Skeletal muscle tissue (tissue), 5 donors: Measurements from ENCODE around the gene CDC42SE1. TPM values are rescaled to one million over a fixed set of nuclear protein-coding genes. Genes with fewer than 3 reads are reported as not detected.

Experiments
- H3K27ac ChIP-seq: one replicate; pipeline ENCODE4 v1.7.0; 2013; ENCODE audit warnings: mild to moderate bottlenecking, low read depth, low read length, inconsistent platforms
- H3K27me3 ChIP-seq, 3 donors: one replicate each; pipeline ENCODE4 v1.7.0; 2013; ENCODE audit warnings: low read length in 3 of 3; ENCODE audit not compliant: control insufficient read depth in 3 of 3, insufficient read depth in 3 of 3
- H3K36me3 ChIP-seq, 3 donors: one replicate each; pipeline ENCODE4 v1.7.0; 2013; ENCODE audit warnings: low read length in 3 of 3; ENCODE audit not compliant: control insufficient read depth in 3 of 3, insufficient read depth in 3 of 3
- H3K4me1 ChIP-seq, 3 donors: one replicate each; pipeline ENCODE4 v1.7.0; 2013; ENCODE audit warnings: low read length in 3 of 3, mild to moderate bottlenecking in 3 of 3; ENCODE audit not compliant: control insufficient read depth in 3 of 3, insufficient read depth in 3 of 3
- H3K4me3 ChIP-seq, 3 donors: one replicate each; pipeline ENCODE4 v1.7.0; 2013; ENCODE audit warnings: low read length in 3 of 3
- H3K9ac ChIP-seq, 3 donors: one replicate each; pipeline ENCODE4 v1.7.0; 2013; ENCODE audit warnings: low read length in 3 of 3, mild to moderate bottlenecking in 3 of 3, moderate library complexity in 2 of 3, low read depth in 1 of 3
- H3K9me3 ChIP-seq, 3 donors: one replicate each; pipeline ENCODE4 v1.7.0; 2013; ENCODE audit warnings: low read length in 3 of 3; ENCODE audit not compliant: control insufficient read depth in 3 of 3
- small RNA-seq: library from RNA; depleted of rRNA; stranded (forward); fragments of <200 nt; gene quantifications from one replicate; pipeline ENCODE3, GENCODE V24; 2014
- total RNA-seq: library from RNA; depleted of rRNA; stranded (reverse); fragments of >200 nt; gene quantifications from one replicate; pipeline ENCODE4 v1.2.3, GENCODE V29; 2014
- donor health status: Osteomylitis.

CDC42SE1 gene
- total RNA-seq, 1 donor from 2014 or later: 27.1 TPM

GRCh38 chr1:151003180-151003579 is 56.2 kb downstream of the CDC42SE1 start:
- H3K4me3 ChIP-seq: no peak overlapping the region
- H3K27me3 ChIP-seq: no peaks in the 10 kb centered on the region
- peaks cover 26 to 52% (median 43%) of the 10 kb centered on the region in 3 donors for H3K4me1 ChIP-seq
- peak overlapping the region in 2 of 3 donors; percentile 38 to 41 for H3K9ac ChIP-seq
- H3K36me3 ChIP-seq: peaks cover 18 to 39% (median 36%) of the 10 kb centered on the region in 3 donors
- H3K9me3 ChIP-seq: no peaks in the 10 kb centered on the region
- no peak overlapping the region for H3K27ac ChIP-seq

GRCh38 chr1:151002611-151003010 is 56.8 kb downstream of the CDC42SE1 start:
- no peaks in the 10 kb centered on the region for H3K9me3 ChIP-seq
- no peak overlapping the region for H3K27ac ChIP-seq
- no peak overlapping the region for H3K4me3 ChIP-seq
- H3K27me3 ChIP-seq: no peaks in the 10 kb centered on the region
- no peak overlapping the region for H3K9ac ChIP-seq
- peaks cover 20 to 47% (median 37%) of the 10 kb centered on the region in 3 donors for H3K4me1 ChIP-seq
- peaks cover 23 to 44% (median 39%) of the 10 kb centered on the region in 3 donors for H3K36me3 ChIP-seq

- peaks cover 16 to 41% (median 32%) of the 10 kb centered on the region in 3 donors for H3K4me1 ChIP-seq
- no peak overlapping the region for H3K4me3 ChIP-seq
- no peak overlapping the region for H3K9ac ChIP-seq
- no peak overlapping the region for H3K27ac ChIP-seq
- H3K36me3 ChIP-seq: peaks cover 29 to 46% (median 44%) of the 10 kb centered on the region in 3 donors
- no peaks in the 10 kb centered on the region for H3K9me3 ChIP-seq
- no peaks in the 10 kb centered on the region for H3K27me3 ChIP-seq
These were observed 57.4 kb downstream of the CDC42SE1 start for GRCh38 chr1:151002051-151002450.

- Histone ChIP-seq H3K27ac (no peak overlapping the region), H3K9ac (no peak overlapping the region), H3K36me3 (peaks cover 32 to 49% (median 49%) of the 10 kb centered on the region in 3 donors), H3K4me1 (peaks cover 14 to 37% (median 29%) of the 10 kb centered on the region in 3 donors), H3K27me3 (no peaks in the 10 kb centered on the region), H3K9me3 (no peaks in the 10 kb centered on the region), H3K4me3 (no peak overlapping the region)
These were observed 57.8 kb downstream of the CDC42SE1 start for GRCh38 chr1:151001602-151002001.

Small RNA genes within 50 kb of the gene (small RNA-seq; reads per million reads assigned to genes)
- gene RNU6-884P: not detected

Other genes with a start within 250 kb of the CDC42SE1 start
- gene ARNT, start 183.0 kb downstream of the CDC42SE1 start, total RNA-seq: 31.8 TPM
- gene CTXND2, start 172.5 kb downstream of the CDC42SE1 start, total RNA-seq: not detected
- gene SETDB1, start 133.3 kb downstream of the CDC42SE1 start, total RNA-seq: 47.5 TPM
- 44.4 TPM for gene CERS2, start 84.8 kb downstream of the CDC42SE1 start, total RNA-seq
- not detected for gene ANXA9, start 77.3 kb downstream of the CDC42SE1 start, total RNA-seq
- gene MINDY1, start 52.7 kb downstream of the CDC42SE1 start, total RNA-seq: 16.2 TPM
- 9.9 TPM for gene PRUNE1, start 51.2 kb downstream of the CDC42SE1 start, total RNA-seq
- 0.52 TPM for gene BNIPL, start 23.0 kb downstream of the CDC42SE1 start, total RNA-seq
- gene C1orf56, start 11.9 kb downstream of the CDC42SE1 start, total RNA-seq: 1.6 TPM
- 2.1 TPM for gene MLLT11, start 775 bp upstream of the CDC42SE1 start, total RNA-seq
- gene GABPB2, start 11.1 kb upstream of the CDC42SE1 start, total RNA-seq: 7.8 TPM
- 15.7 TPM for gene SEMA6C, start 87.0 kb upstream of the CDC42SE1 start, total RNA-seq
- gene TNFAIP8L2, start 97.0 kb upstream of the CDC42SE1 start, total RNA-seq: 4.2 TPM
- gene LYSMD1, start 106.3 kb upstream of the CDC42SE1 start, total RNA-seq: 9.9 TPM
- gene SCNM1, start 106.5 kb upstream of the CDC42SE1 start, total RNA-seq: 24.5 TPM
- gene TMOD4, start 116.4 kb upstream of the CDC42SE1 start, total RNA-seq: 50.6 TPM
- 35.0 TPM for gene VPS72, start 130.6 kb upstream of the CDC42SE1 start, total RNA-seq
- 51.7 TPM for gene PIP5K1A, start 138.9 kb upstream of the CDC42SE1 start, total RNA-seq
- gene PSMD4, start 195.1 kb upstream of the CDC42SE1 start, total RNA-seq: 145 TPM
- gene ZNF687, start 222.7 kb upstream of the CDC42SE1 start, total RNA-seq: 5.7 TPM